ENCODE results near the gene SNX30.

Gene SNX30

GRCh38 chr9:112858005-112858404 lies 107.4 kb downstream of the SNX30 start:
- DNase-seq (ENCODE audit: low read depth) = no peak

- DNase-seq (ENCODE audit: low read depth) = no peak
These were observed 108.1 kb downstream of the SNX30 start for GRCh38 chr9:112858625-112859147.

GRCh38 chr9:112860451-112860850 lies 109.9 kb downstream of the SNX30 start:
- no peak for DNase-seq (ENCODE audit: low read depth)

- no peak for DNase-seq (ENCODE audit: low read depth)
These were observed 110.6 kb downstream of the SNX30 start for GRCh38 chr9:112861155-112861554.

GRCh38 chr9:112861638-112862555 lies 111.3 kb downstream of the SNX30 start:
- DNase-seq (ENCODE audit: low read depth) = no peak

- DNase-seq (ENCODE audit: low read depth) = no peak
These were observed 112.7 kb downstream of the SNX30 start for GRCh38 chr9:112863214-112863613.

GRCh38 chr9:112863746-112864145 lies 113.2 kb downstream of the SNX30 start:
- DNase-seq (ENCODE audit: low read depth) = no peak

GRCh38 chr9:112864403-112864802 lies 113.8 kb downstream of the SNX30 start:
- no peak for DNase-seq (ENCODE audit: low read depth)

- DNase-seq (ENCODE audit: low read depth) = no peak
These were observed 114.4 kb downstream of the SNX30 start for GRCh38 chr9:112864982-112865381.

GRCh38 chr9:112866662-112867274 lies 116.2 kb downstream of the SNX30 start:
- DNase-seq (ENCODE audit: low read depth) = no peak

- DNase-seq (ENCODE audit: low read depth) = peak; percentile 69
These were observed 116.9 kb downstream of the SNX30 start for GRCh38 chr9:112867275-112867991.

- no peak for DNase-seq (ENCODE audit: low read depth)
These were observed 117.9 kb downstream of the SNX30 start for GRCh38 chr9:112868461-112868860.

- no peak for DNase-seq (ENCODE audit: low read depth)
These were observed 118.5 kb downstream of the SNX30 start for GRCh38 chr9:112869041-112869529.

GRCh38 chr9:112869917-112870316 lies 119.4 kb downstream of the SNX30 start:
- no peak for DNase-seq (ENCODE audit: low read depth)

- DNase-seq (ENCODE audit: low read depth) = no peak
These were observed 120.0 kb downstream of the SNX30 start for GRCh38 chr9:112870556-112870955.

GRCh38 chr9:112872019-112872418 lies 121.5 kb downstream of the SNX30 start:
- DNase-seq (ENCODE audit: low read depth) = no peak

GRCh38 chr9:112873773-112874405 lies 123.3 kb downstream of the SNX30 start:
- no peak for DNase-seq (ENCODE audit: low read depth)

GRCh38 chr9:112878752-112879151 lies 128.2 kb downstream of the SNX30 start:
- no peak for DNase-seq (ENCODE audit: low read depth)

GRCh38 chr9:112880650-112881049 lies 130.1 kb downstream of the SNX30 start:
- DNase-seq (ENCODE audit: low read depth) = no peak

- no peak for DNase-seq (ENCODE audit: low read depth)
These were observed 130.8 kb downstream of the SNX30 start for GRCh38 chr9:112881331-112881730.

GRCh38 chr9:112884101-112884500 lies 133.5 kb downstream of the SNX30 start:
- DNase-seq (ENCODE audit: low read depth) = no peak

- no peak for DNase-seq (ENCODE audit: low read depth)
These were observed 134.2 kb downstream of the SNX30 start for GRCh38 chr9:112884721-112885120.
